Tibial nerve (tissue), 3 donors: ENCODE data around the gene LMX1A.

Experiments
- POLR2A ChIP-seq, 2 donors: fragments of 450-650 bp; IDR thresholded peaks; one replicate each; pipeline ENCODE4 v1.6.1; 2017; ENCODE audit warnings: antibody characterized with exemption in 2 of 2, mild to moderate bottlenecking in 2 of 2, moderate library complexity in 2 of 2
- TF ChIP-seq, protein P1 (sequence below), 5 experiments: fragments of 200-600 bp in 3 of 5; fragments of 450-650 bp in 2 of 5; sonication (generic) in 3 of 5; IDR thresholded peaks; one replicate each; pipeline ENCODE4 v1.5.1; 2016 to 2019; ENCODE audit warnings: antibody characterized with exemption in 5 of 5, mild to moderate bottlenecking in 3 of 5, moderate library complexity in 2 of 5

DNA sequence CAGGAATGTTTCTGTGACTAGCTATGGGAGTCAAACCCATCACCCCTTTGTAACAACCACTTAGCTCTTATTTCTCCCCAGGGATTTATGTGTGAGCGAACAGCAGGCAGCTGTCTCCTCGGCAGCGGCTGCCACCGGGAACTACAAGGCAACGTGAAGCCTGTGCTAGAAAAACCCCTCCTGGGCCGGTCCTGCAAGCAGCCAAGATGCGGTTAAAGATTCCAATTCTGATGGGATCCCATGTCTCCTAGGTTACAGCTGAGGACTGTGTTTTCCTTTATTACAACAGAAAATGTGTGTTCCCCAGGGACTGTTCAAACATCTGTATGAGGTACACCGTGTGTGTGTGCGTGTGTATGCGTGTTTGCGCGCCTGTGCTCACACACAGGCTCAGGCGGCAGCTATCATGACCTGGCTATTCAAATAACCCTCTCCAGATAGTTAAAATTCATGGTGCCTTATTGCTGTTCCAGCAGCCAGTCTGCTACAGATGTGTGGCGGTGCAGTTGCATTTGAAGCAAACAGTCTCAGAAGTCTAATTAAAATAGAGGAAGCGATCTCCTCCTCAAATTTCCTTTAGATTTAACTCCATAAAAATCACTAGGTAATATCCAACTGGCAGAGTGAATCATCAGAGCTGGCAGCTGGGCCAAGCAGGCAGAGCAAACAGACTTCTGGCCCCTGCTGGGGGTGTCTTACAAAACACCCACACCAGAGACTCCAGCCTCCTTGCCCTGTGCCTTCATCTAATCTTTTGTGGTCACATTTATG is 68.0 kb downstream of the LMX1A start:
- no peak for TF ChIP-seq POLR2A (IDR thresholded peaks at IDR 0.05)
- TF ChIP-seq, protein P1, sequence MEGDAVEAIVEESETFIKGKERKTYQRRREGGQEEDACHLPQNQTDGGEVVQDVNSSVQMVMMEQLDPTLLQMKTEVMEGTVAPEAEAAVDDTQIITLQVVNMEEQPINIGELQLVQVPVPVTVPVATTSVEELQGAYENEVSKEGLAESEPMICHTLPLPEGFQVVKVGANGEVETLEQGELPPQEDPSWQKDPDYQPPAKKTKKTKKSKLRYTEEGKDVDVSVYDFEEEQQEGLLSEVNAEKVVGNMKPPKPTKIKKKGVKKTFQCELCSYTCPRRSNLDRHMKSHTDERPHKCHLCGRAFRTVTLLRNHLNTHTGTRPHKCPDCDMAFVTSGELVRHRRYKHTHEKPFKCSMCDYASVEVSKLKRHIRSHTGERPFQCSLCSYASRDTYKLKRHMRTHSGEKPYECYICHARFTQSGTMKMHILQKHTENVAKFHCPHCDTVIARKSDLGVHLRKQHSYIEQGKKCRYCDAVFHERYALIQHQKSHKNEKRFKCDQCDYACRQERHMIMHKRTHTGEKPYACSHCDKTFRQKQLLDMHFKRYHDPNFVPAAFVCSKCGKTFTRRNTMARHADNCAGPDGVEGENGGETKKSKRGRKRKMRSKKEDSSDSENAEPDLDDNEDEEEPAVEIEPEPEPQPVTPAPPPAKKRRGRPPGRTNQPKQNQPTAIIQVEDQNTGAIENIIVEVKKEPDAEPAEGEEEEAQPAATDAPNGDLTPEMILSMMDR (IDR thresholded peaks at IDR 0.05): no peak
